HG03139 (cell line): ENCODE results near the gene CMPK1.
"Not testable (repeated sequence)": the region's sequence is repeated elsewhere in the genome, so short reads cannot be mapped to it uniquely, and the experiment has no call there.

Experiments
- ATAC-seq: cut with Tn5 transposase; IDR thresholded peaks from one replicate; pipeline ENCODE4 v1.9.1; 2021; ENCODE audit not compliant: unreplicated experiment

The CMPK1 gene, protein sequence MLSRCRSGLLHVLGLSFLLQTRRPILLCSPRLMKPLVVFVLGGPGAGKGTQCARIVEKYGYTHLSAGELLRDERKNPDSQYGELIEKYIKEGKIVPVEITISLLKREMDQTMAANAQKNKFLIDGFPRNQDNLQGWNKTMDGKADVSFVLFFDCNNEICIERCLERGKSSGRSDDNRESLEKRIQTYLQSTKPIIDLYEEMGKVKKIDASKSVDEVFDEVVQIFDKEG

DNA sequence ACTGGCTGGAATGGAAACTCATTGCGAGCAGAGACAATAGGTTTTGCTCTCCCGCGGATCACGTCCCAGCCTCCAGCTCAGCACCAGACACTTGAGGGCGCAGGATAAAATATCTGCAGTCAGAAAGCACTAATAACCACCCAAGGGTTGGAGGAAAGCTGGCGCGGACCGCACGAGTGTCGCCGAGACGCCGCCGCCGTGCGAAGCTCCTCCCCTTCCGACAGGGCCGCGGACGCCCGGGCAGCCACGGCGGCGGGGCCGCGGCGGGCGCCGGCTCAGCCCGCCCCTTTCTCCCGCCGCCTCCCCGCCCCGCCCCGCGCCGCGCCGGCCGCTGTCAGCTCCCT is at the start of gene CMPK1:
Gene CMPK1, plus strand, starts transcription at position 213 of the 344 bp plus-strand sequence. CDS start 156 bp downstream, outside the sequence.
- ATAC-seq = peak; percentile 70

- ATAC-seq = not testable (repeated sequence)
Observed at GRCh38 chr1:47288116-47288515, 45.5 kb upstream of the CMPK1 start.

GRCh38 chr1:47294863-47295262 is 38.7 kb upstream of the CMPK1 start:
- not testable (repeated sequence) for ATAC-seq

- ATAC-seq = no peak
Observed at GRCh38 chr1:47295579-47295978, 38.0 kb upstream of the CMPK1 start.

DNA sequence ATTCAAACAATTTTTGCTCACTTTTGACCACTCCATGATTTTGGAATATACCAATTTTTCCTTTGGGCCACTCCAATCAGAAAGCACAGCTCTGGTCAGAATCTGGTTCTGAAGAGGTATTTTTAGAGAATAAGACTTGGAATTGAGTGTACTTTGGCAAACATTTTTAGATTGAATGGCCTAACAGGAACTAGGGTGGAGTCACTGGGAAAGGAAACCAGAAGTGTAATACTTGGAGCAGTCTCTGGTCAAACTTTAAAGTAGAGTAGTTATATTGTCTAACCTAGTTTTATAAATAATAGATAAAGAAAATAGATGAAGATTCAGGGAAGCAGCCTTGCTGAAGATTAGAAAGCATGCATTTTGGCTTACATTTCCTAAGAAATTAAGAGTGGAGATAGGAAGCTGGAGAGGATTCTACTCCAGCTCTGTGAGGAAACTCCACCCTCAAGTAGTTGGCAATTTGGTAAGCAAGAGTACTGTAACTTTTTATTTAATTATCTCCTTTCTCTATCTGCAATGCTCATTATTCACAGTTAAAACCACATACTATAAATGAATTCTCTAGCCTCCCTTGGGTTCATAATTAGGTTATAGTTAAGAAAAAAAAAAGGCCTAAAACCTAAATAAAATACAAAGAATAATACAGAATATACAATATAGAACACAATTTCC is 35.4 kb upstream of the CMPK1 start:
- no peak for ATAC-seq

GRCh38 chr1:47302472-47302871 is 31.1 kb upstream of the CMPK1 start:
- ATAC-seq = no peak

- ATAC-seq = no peak
Observed at GRCh38 chr1:47309427-47309826, 24.2 kb upstream of the CMPK1 start.

GRCh38 chr1:47313915-47314664 is 19.5 kb upstream of the CMPK1 start, which contains the start of gene STIL:
STIL (minus strand) TSS chr1:47314147; CDS start chr1:47310319, 3,828 bp downstream.
- peak; percentile 94 for ATAC-seq

DNA sequence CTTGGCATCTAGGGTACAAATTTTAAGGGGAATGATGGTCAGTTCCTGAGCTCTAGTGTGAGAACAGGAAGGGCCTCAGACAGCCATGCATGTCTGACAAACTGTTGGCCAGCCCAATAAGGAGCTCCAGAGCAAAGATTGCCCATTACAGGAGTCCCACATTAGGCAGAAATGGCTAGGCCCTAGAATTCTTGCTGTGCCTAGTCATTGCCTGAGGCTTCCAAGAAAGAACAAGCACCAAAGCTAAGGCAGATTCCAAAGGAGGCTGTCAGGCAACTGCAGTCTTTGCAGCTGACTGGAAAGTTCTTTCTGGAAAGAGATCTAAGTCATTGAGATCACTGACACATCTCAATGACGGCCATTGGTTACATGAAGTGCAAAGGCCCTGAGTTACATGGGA is 15.7 kb upstream of the CMPK1 start:
- no peak for ATAC-seq

DNA sequence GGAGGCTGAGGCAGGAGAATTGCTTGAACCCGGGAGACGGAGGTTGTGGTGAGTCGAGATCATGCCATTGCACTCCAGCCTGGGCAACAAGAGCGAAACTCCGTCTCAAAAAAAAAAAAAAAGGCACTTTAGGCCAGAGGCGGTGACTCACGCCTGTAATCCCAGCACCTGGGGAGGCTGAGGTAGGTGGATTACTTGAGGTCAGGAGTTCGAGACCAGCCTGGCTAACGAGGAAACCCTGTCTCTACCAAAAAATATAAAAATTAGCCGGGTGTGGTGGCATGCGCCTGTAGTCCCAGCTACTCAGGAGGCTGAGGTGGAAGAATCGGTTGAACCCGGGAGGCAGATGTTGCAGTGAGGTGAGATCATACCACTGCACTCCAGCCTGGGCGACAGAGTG is 13.6 kb upstream of the CMPK1 start:
- not testable (repeated sequence) for ATAC-seq

GRCh38 chr1:47323599-47324031 is 10.0 kb upstream of the CMPK1 start:
- ATAC-seq = no peak

GRCh38 chr1:47324682-47325081 is 8.9 kb upstream of the CMPK1 start:
- ATAC-seq = no peak

DNA sequence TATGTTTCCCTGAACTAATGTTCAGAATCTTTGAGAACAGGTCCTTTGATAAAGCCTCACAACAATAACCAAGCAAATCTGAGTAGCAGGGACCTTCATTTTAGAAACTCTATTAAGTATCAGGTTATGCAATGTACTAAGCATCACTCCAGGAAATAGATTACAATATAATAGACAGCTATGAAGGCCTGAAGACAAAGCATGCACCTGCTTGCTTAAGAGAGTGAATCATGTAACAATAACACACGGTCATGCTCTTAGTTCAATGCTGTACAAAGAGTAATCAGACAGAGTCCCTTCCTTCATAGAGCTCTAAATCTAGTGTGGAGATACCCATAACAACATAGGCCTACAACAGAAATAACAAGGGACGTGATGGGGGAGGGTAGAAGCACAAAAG is 8.1 kb upstream of the CMPK1 start:
- no peak for ATAC-seq

DNA sequence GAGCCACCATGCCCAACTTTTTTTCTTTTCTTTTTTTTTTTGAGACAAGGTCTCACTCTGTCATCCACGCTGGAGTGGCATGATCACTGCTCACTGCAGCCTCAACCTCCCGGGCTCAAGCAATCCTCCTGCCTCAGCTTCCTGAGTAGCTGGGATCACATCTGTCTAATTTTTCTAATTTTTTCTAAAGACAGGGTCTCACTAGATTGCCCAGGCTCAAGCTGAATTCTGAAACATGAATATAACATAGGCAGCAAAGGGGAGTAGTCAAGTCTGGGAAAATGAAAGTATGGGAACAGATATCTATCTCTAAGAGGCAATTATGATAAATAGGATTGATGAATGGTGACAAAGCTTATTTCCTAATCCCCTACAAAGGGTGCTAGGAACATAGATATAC is 7.3 kb upstream of the CMPK1 start:
- ATAC-seq = no peak

DNA sequence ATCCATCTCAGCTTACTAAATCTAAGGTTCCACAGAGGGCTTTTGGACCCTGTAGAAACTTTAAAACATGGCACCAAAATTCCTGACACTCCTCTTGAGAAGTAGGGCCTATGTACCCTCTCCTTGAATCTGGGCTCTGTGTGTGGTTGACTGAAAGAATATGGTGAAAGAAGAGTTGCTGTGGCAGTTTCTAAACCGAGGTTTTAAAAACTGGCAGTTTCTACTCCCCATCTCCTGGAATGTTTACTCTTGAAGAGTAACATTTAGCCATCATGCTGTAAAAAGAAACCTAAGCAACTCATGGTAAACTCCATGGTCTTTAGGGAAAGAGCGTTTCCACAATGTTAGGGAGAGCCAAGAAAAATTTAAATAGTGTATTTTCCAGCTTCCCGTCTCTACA is 4.6 kb upstream of the CMPK1 start:
- no peak for ATAC-seq

GRCh38 chr1:47330212-47330611 is 3.4 kb upstream of the CMPK1 start:
- ATAC-seq = no peak

DNA sequence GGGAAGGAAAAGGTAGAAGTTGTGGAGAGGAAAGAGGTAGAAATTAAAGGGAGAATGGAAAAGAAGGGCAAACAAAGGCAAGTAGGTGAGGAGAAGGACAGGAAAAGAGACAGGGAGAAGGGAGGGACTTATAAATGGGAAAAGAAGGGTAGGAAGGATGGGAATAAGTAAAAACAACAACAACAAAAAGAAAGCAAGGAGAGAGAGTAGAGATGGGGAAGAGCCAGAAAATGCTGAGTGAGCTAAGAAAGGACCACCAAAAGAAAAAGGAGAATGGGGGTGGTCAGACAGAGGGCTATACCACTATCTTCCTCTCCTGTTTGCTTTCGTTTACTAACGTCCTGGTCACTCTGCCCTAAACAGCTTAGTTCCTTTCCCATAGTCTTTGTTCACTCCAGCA is 1.7 kb upstream of the CMPK1 start:
- no peak for ATAC-seq

DNA sequence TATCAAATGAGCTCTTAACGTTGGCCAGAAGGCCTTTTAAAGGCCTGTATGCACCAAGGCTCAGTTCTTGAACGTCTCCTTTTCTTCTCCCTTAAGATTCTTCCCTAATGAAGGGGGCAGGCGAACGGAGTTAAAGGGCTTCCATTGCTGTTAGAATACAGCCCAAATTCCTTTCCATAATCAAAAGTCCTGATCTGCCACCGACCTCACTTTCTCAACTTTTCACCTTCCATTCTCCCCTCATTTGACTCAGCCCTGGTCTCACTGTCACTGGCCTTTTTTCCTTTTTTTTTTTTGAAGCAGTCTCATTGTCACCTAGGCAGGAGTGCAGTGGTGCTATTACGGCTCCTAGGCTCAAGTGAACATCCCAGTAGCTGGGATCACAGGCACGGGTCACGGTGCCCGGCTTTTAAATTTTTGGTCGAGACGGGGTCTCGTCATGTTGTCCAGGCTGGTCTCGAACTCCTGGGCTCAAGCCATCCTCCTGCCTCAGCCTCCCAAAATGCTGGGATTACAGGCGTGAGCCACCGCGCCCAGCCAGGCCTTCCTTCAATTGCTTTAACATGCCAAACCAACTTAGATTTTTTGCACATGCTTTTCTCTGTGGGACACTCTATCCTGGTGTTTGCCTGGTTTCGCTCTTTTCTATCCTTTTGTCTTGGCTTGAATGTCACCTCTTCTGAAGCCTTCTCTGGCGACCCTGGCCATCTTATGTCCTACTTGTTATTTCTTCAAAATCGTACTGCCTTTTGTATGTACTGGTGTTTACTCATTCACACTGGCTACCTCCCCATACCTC is 612 bp upstream of the CMPK1 start:
- ATAC-seq = no peak

GRCh38 chr1:47333922-47334764 is 553 bp downstream of the CMPK1 start:
- peak; percentile 85 for ATAC-seq

- ATAC-seq = no peak
Observed at GRCh38 chr1:47334765-47335435, 1.3 kb downstream of the CMPK1 start.
